SK-N-SH (cell line): Measurements from ENCODE around the gene SIGLEC12. TPM values are rescaled to one million over a fixed set of nuclear protein-coding genes. Genes with fewer than 3 reads are reported as not detected.

Source experiments
- CTCF ChIA-PET: fragments of 300-600, 350-600 bp; formaldehyde crosslinking; extraction: SDS; loops from one replicate; lab custom pipeline; 2021; lab: Yijun Ruan, JAX
- POLR2A ChIA-PET: fragments of 350-600 bp; sonication (Branson Sonifier 250); formaldehyde crosslinking; extraction: SDS; loops from one replicate; lab custom pipeline; 2020; ENCODE audit warnings: antibody characterized with exemption, inconsistent platforms; lab: Yijun Ruan, JAX
- DNase-seq: peaks from one replicate; pipeline ENCODE4 v3.0.0; 2012
- H2AFZ ChIP-seq: fragments of 200-600 bp; sonication (generic); 2 replicates; pipeline ENCODE4 v1.8.1; 2016; ENCODE audit warnings: antibody characterized with exemption, mild to moderate bottlenecking, low read depth
- H3F3A ChIP-seq: fragments of 200-600 bp; sonication (generic); replicated peaks from 2 replicates; pipeline ENCODE3; 2016; ENCODE audit warnings: antibody characterized with exemption, mild to moderate bottlenecking; ENCODE audit not compliant: insufficient read depth
- H3K27ac ChIP-seq, 2 experiments: fragments of 200-500 bp in 1 of 2; fragments of 200-600 bp in 1 of 2; sonication (Bioruptor generic) in 1 of 2; sonication (generic), shearing (Covaris generic) in 1 of 2; 2 replicates each; pipeline versions ENCODE4 v1.5.1 to v1.6.1; 2014 to 2016; ENCODE audit warnings: low read depth in 2 of 2, inconsistent platforms in 1 of 2, low read length in 1 of 2, mild to moderate bottlenecking in 1 of 2, mixed read lengths in 1 of 2
- H3K27me3 ChIP-seq: fragments of 200-600 bp; sonication (generic), shearing (Covaris generic); 2 replicates; pipeline ENCODE4 v1.6.1; 2016; ENCODE audit warnings: mixed run types; ENCODE audit not compliant: insufficient read depth
- H3K36me3 ChIP-seq, 2 experiments: fragments of 200-500 bp in 1 of 2; fragments of 200-600 bp in 1 of 2; sonication (Bioruptor generic) in 1 of 2; sonication (generic) in 1 of 2; replicated peaks in 1 of 2; 2 replicates each; pipeline versions ENCODE3 to v1.5.1; 2014 to 2016; ENCODE audit warnings: low read length in 1 of 2, mild to moderate bottlenecking in 1 of 2; ENCODE audit not compliant: insufficient read depth in 2 of 2, control insufficient read depth in 1 of 2
- H3K4me1 ChIP-seq, 2 experiments: fragments of 200-500 bp in 1 of 2; fragments of 200-600 bp in 1 of 2; sonication (Bioruptor generic) in 1 of 2; sonication (generic), shearing (Covaris generic) in 1 of 2; 2 replicates each; pipeline versions ENCODE4 v1.5.1 to v1.6.1; 2014 to 2016; ENCODE audit warnings: low read depth in 1 of 2, low read length in 1 of 2, mixed run types in 1 of 2; ENCODE audit not compliant: insufficient read depth in 2 of 2, control insufficient read depth in 1 of 2
- H3K4me2 ChIP-seq: fragments of 200-600 bp; sonication (generic), shearing (Covaris generic); 2 replicates; pipeline ENCODE4 v1.6.1; 2017; ENCODE audit warnings: mixed run types
- H3K4me3 ChIP-seq, 2 experiments: fragments of 200-500 bp in 1 of 2; fragments of 200-600 bp in 1 of 2; sonication (Bioruptor generic) in 1 of 2; sonication (generic), shearing (Covaris generic) in 1 of 2; 2 replicates each; pipeline versions ENCODE4 v1.5.1 to v1.8.1; 2014 to 2016; ENCODE audit warnings: low read depth in 2 of 2, inconsistent platforms in 1 of 2, low read length in 1 of 2, mild to moderate bottlenecking in 1 of 2, mixed read lengths in 1 of 2, moderate library complexity in 1 of 2
- H3K79me2 ChIP-seq: fragments of 200-600 bp; sonication (generic); 2 replicates; pipeline ENCODE4 v1.8.1; 2017; ENCODE audit warnings: mild to moderate bottlenecking; ENCODE audit not compliant: insufficient read depth
- H3K9ac ChIP-seq: fragments of 200-600 bp; sonication (generic); 2 replicates; pipeline ENCODE4 v1.6.1; 2017; ENCODE audit warnings: mixed run types
- H3K9me2 ChIP-seq: fragments of 200-600 bp; sonication (generic); 2 replicates; pipeline ENCODE4 v1.6.1; 2017; ENCODE audit warnings: mixed run types
- H3K9me3 ChIP-seq: fragments of 200-600 bp; sonication (generic); 2 replicates; pipeline ENCODE4 v1.6.1; 2017; ENCODE audit warnings: mixed run types, mild to moderate bottlenecking, moderate library complexity
- H4K20me1 ChIP-seq: fragments of 200-600 bp; sonication (generic); 2 replicates; pipeline ENCODE4 v1.6.1; 2017; ENCODE audit warnings: mild to moderate bottlenecking, mixed run types; ENCODE audit not compliant: insufficient read depth
- EP300 ChIP-seq, 2 experiments: IDR thresholded peaks; 2 replicates each; pipeline versions ENCODE4 v1.4.0 to v1.6.1; 2012; ENCODE audit warnings: borderline replicate concordance in 1 of 2, low read depth in 1 of 2, low read length in 1 of 2
- FOXJ3 ChIP-seq: sonication (generic); formaldehyde crosslinking; IDR thresholded peaks from 2 replicates; pipeline ENCODE4 v1.5.1; 2020; ENCODE audit warnings: mild to moderate bottlenecking, missing genetic modification reagents
- GATA2 ChIP-seq: sonication (generic); formaldehyde crosslinking; IDR thresholded peaks from 2 replicates; pipeline ENCODE4 v1.5.0; 2020; ENCODE audit warnings: mild to moderate bottlenecking, missing genetic modification reagents
- IRF3 ChIP-seq: fragments of 150-350 bp; IDR thresholded peaks from 2 replicates; pipeline ENCODE4 v1.6.1; 2016; ENCODE audit warnings: mild to moderate bottlenecking, low read depth, low read length
- NRF1 ChIP-seq: IDR thresholded peaks from 2 replicates; pipeline ENCODE4 v1.6.1; 2012; ENCODE audit warnings: low read depth, mild to moderate bottlenecking, low read length
- POLR2AphosphoS5 ChIP-seq: IDR thresholded peaks from 2 replicates; pipeline ENCODE4 v1.6.1; 2012; ENCODE audit warnings: low read depth, low read length
- TEAD4 ChIP-seq: IDR thresholded peaks from 2 replicates; pipeline ENCODE4 v1.4.0; 2012; ENCODE audit warnings: mild to moderate bottlenecking, borderline replicate concordance; ENCODE audit not compliant: insufficient read depth
- ZBTB33 ChIP-seq: IDR thresholded peaks from 2 replicates; pipeline ENCODE4 v1.4.0; 2012; ENCODE audit warnings: low read depth, borderline replicate concordance
- WGBS: methylation state at CpG from one replicate; pipeline ENCODE4 v1.1.6; 2017; ENCODE audit warnings: low lambda C conversion rate; 5-methylcytosine and 5-hydroxymethylcytosine counted together
- polyA plus RNA-seq, 3 experiments: library from polyadenylated mRNA; depleted of rRNA; stranded (reverse); fragments of >200 nt; gene quantifications; 2 replicates each; pipeline ENCODE4 v1.2.3, GENCODE V29; 2012

SIGLEC12 gene
- polyA plus RNA-seq, 1 of the 3 experiments (the other 2 are of a cell fraction): not detected

GRCh38 chr19:51529301-51529700, 27.7 kb upstream of the SIGLEC12 start:
- no peak for TF ChIP-seq ZBTB33
- TF ChIP-seq FOXJ3 (CRISPR knock-in tag): no peak
- TF ChIP-seq IRF3: no peak
- TF ChIP-seq GATA2 (CRISPR knock-in tag): no peak
- no peak for TF ChIP-seq EP300 (IDR thresholded peaks at IDR 0.05; ENCODE audit: borderline replicate concordance in 1 of 2, low read depth in 1 of 2, low read length in 1 of 2)
- Histone ChIP-seq H3F3A (no peaks in the 10 kb centered on the region), H3K4me1 (no peaks in the 10 kb centered on the region), H3K27ac (no peak overlapping the region), H3K79me2 (no peaks in the 10 kb centered on the region), H4K20me1 (no peaks in the 10 kb centered on the region), H3K9me3 (no peaks in the 10 kb centered on the region), H3K36me3 (no peaks in the 10 kb centered on the region), H3K9ac (no peak overlapping the region), H2AFZ (no peak overlapping the region), H3K27me3 (peaks cover 36% of the 10 kb centered on the region), H3K4me2 (no peak overlapping the region), H3K9me2 (no peaks in the 10 kb centered on the region), H3K4me3 (no peak overlapping the region)
- CTCF ChIA-PET: interaction anchor here (1.0 to 1.8 kb wide), 5 partner anchors 14 to 128 kb away, joined by 3 to 5 read pairs (median 3); no protein-coding TSS in a partner anchor
- POLR2A ChIA-PET: no interaction called here
- DNase-seq: no peak
- 0% methylated on average over 2 of the region's 2 CpGs for WGBS

GRCh38 chr19:51525651-51526050, 24.1 kb upstream of the SIGLEC12 start:
- no peak overlapping the region for H3K4me3 ChIP-seq
- no peaks in the 10 kb centered on the region for H3K9me3 ChIP-seq
- H3F3A ChIP-seq: no peaks in the 10 kb centered on the region
- 0% methylated on average over 1 of the region's 4 CpGs for whole genome bisulfite sequencing
- ChIA-PET CTCF (interaction anchor here (1.2 to 3.2 kb wide), 2 partner anchors 10 to 132 kb away, joined by 3 to 10 read pairs; no protein-coding TSS in a partner anchor), POLR2A (no interaction called here)
- H3K4me1 ChIP-seq: no peaks in the 10 kb centered on the region
- H4K20me1 ChIP-seq: no peaks in the 10 kb centered on the region
- no peak overlapping the region for H3K4me2 ChIP-seq
- H3K9me2 ChIP-seq: no peaks in the 10 kb centered on the region
- H2AFZ ChIP-seq: no peak overlapping the region
- no peaks in the 10 kb centered on the region for H3K36me3 ChIP-seq
- no peak for DNase-seq
- H3K27ac ChIP-seq: no peak overlapping the region
- H3K27me3 ChIP-seq: peaks cover 14% of the 10 kb centered on the region
- no peak overlapping the region for H3K9ac ChIP-seq
- TF ChIP-seq TEAD4 (no peak), NRF1 (no peak), POLR2AphosphoS5 (no peak)
- H3K79me2 ChIP-seq: no peaks in the 10 kb centered on the region
